Measurements from ENCODE around the gene RILPL1. TPM values are rescaled to one million over a fixed set of nuclear protein-coding genes. Genes with fewer than 3 reads are reported as not detected.

RILPL1 gene
- total and polyA plus RNA-seq, 2 of the 4 experiments (the other 2 are of a cell fraction): 11.1 to 19.8 TPM

- H2BK5ac ChIP-seq (ENCODE audit: low read depth, low read length, poor library complexity, severe bottlenecking): no peak overlapping the region
- H3K9me1 ChIP-seq (ENCODE audit: insufficient read depth, low read length): peaks cover 5% of the 10 kb centered on the region; the same call in 1 of the 2 replicates
- peak overlapping the region; percentile 100 for H2AFZ ChIP-seq (replicated peaks; ENCODE audit: low read length, poor library complexity)
- TF ChIP-seq RFX5 (IDR thresholded peaks at IDR 0.05; ENCODE audit: low read depth, low read length) (no peak), POLR2A (IDR thresholded peaks at IDR 0.05; ENCODE audit: low read depth, low read length) (no peak), USF2 (IDR thresholded peaks at IDR 0.05; ENCODE audit: low read depth, low read length) (no peak), MAFK (IDR thresholded peaks at IDR 0.05; ENCODE audit: low read depth, low read length) (no peak)
- CTCF ChIA-PET: no interaction called here
- H2BK20ac ChIP-seq (ENCODE audit: low read depth, low read length): no peak overlapping the region
- 0 out of 2 replicates have a peak overlapping the region, but pooled peaks have one; percentile 15 for H3K56ac ChIP-seq (ENCODE audit: extremely low read depth, insufficient read depth, low read length)
- H4K91ac ChIP-seq (ENCODE audit: insufficient read depth, low read depth, low read length): no peak overlapping the region
- H3K23ac ChIP-seq (ENCODE audit: low read depth, low read length): peak overlapping the region; percentile 91; the same call in 1 of the 2 replicates
- no peak for DNase-seq
- H2BK15ac ChIP-seq (ENCODE audit: low read depth, low read length): no peak overlapping the region
- BruUV-seq (replicated peaks): no TSS peak
- intact Hi-C loops (cut with micrococcal nuclease): no loop called here
- H3K27ac ChIP-seq (ENCODE audit: insufficient read depth, low read length): no peak overlapping the region
- H2BK120ac ChIP-seq (ENCODE audit: low read depth, low read length): no peak overlapping the region
- peak overlapping the region; percentile 15; the same call in 1 of the 2 replicates for H2AK5ac ChIP-seq (ENCODE audit: low read depth, low read length)
- no peaks in the 10 kb centered on the region for H3K27me3 ChIP-seq (ENCODE audit: control insufficient read depth, insufficient read depth, low read length)
- H3K14ac ChIP-seq (replicated peaks; ENCODE audit: low read depth, low read length): peak overlapping the region; percentile 45; the same call in 1 of the 2 replicates
- H3K4me1 ChIP-seq (ENCODE audit: control insufficient read depth, insufficient read depth, low read length): peaks cover 4% of the 10 kb centered on the region; the same call in 1 of the 2 replicates
- peak overlapping the region; percentile 63 for H3K4me3 ChIP-seq (ENCODE audit: insufficient read depth, low read depth, low read length)
- no peak overlapping the region for H4K5ac ChIP-seq (ENCODE audit: low read depth, low read length)
- in situ Hi-C loops (cut with MboI; ENCODE audit: low sequenced_read_pairs): no loop called here
- no peaks in the 10 kb centered on the region for H3K36me3 ChIP-seq (ENCODE audit: control insufficient read depth, insufficient read depth, low read length)
- dilution Hi-C loops (cut with HindIII; ENCODE audit: low sequenced_read_pairs, unreplicated experiment): no loop called here
- no peak for ATAC-seq (ENCODE audit: low read depth)
- no peaks in the 10 kb centered on the region for H4K20me1 ChIP-seq (ENCODE audit: insufficient read depth, low read length)
- peak overlapping the region; percentile 41 for H3K4ac ChIP-seq (ENCODE audit: low read depth, low read length)
- POLR2A ChIA-PET (ENCODE audit: unreplicated experiment): no interaction called here
- H3K4me2 ChIP-seq (ENCODE audit: low read depth, low read length): peak overlapping the region; percentile 88
- peak overlapping the region; percentile 81 for H3K9ac ChIP-seq (ENCODE audit: low read depth, low read length)
- peak overlapping the region; percentile 46 to 57; a peak in 3 of 4 replicates for H4K8ac ChIP-seq (ENCODE audit: low read depth in 2 of 2, low read length in 2 of 2)
- H3K9me3 ChIP-seq (ENCODE audit: control insufficient read depth, insufficient read depth, low read length): no peaks in the 10 kb centered on the region
- peak overlapping the region; percentile 52 for H2AK9ac ChIP-seq (replicated peaks; ENCODE audit: low read depth, low read length, poor library complexity)
- H3K79me1 ChIP-seq (ENCODE audit: low read depth in 1 of 2, low read length in 2 of 2): peaks cover 8 to 22% of the 10 kb centered on the region in 2 experiments; a peak in 3 of 4 replicates
- WGBS, 2 experiments (ENCODE audit: extremely low coverage in 2 of 2, insufficient read length in 1 of 2): 67% methylated on average over 3 of the region's 5 CpGs; no CpG with 5 or more reads in 1 of the 2 experiments
- no peak overlapping the region for H3K18ac ChIP-seq (ENCODE audit: low read depth, low read length)
These were observed 97.9 kb downstream of the RILPL1 start for GRCh38 chr12:123435636-123436016.
